Esophagus squamous epithelium (tissue), 5 donors: Measurements from ENCODE around the gene TBC1D23. TPM values are rescaled to one million over a fixed set of nuclear protein-coding genes. Genes with fewer than 3 reads are reported as not detected.
"Not testable (repeated sequence)": the region's sequence is repeated elsewhere in the genome, so short reads cannot be mapped to it uniquely, and the experiment has no call there.

Experiments used
- DNase-seq: peaks from one replicate; lab custom pipeline; 2025; lab: John Stamatoyannopoulos, UW
- H3K27ac ChIP-seq, 4 donors: fragments of 200-600 bp; sonication (generic); one replicate each; pipeline ENCODE4 v1.5.1; 2016 to 2019; ENCODE audit warnings: mild to moderate bottlenecking in 1 of 4
- H3K27me3 ChIP-seq, 4 donors: fragments of 200-600 bp; sonication (generic); 1 replicate in 3 of 4; 2 replicates in 1 of 4; pipeline versions ENCODE4 v1.5.1 to v1.6.0; 2017 to 2021; ENCODE audit warnings: antibody characterized with exemption in 1 of 4
- H3K36me3 ChIP-seq, 3 donors: fragments of 200-600 bp; sonication (generic); one replicate each; pipeline ENCODE4 v1.5.1; 2016 to 2019
- H3K4me1 ChIP-seq, 3 donors: fragments of 200-600 bp; sonication (generic); one replicate each; pipeline ENCODE4 v1.5.1; 2017 to 2019
- H3K4me3 ChIP-seq, 4 donors: fragments of 200-600 bp; sonication (generic); 1 replicate in 3 of 4; 2 replicates in 1 of 4; pipeline ENCODE4 v1.5.1; 2016 to 2019; ENCODE audit warnings: mild to moderate bottlenecking in 2 of 4, moderate library complexity in 1 of 4
- H3K9me3 ChIP-seq, 3 donors: fragments of 200-600 bp; sonication (generic); one replicate each; pipeline ENCODE4 v1.5.1; 2016 to 2019
- POLR2A ChIP-seq, 4 donors: fragments of 450-650 bp; IDR thresholded peaks; one replicate each; pipeline ENCODE4 v1.6.1; 2017; ENCODE audit warnings: antibody characterized with exemption in 4 of 4, mild to moderate bottlenecking in 4 of 4, moderate library complexity in 3 of 4
- WGBS, 2 donors: methylation state at CpG; one replicate each; pipeline ENCODE4 v1.1.5; 2018; 5-methylcytosine and 5-hydroxymethylcytosine counted together
- intact Hi-C: fragments of 100-400 bp; cut with DNase I; formaldehyde crosslinking; loops from one replicate; pipeline ENCODE4 v1.15.0; 2022
- total RNA-seq, 4 donors: library from RNA; depleted of rRNA; stranded (reverse); fragments of >200 nt; gene quantifications; one replicate each; pipeline ENCODE4 v1.1.0, GENCODE V29; 2016
- TF ChIP-seq, protein P1 (sequence below), 6 experiments: fragments of 450-650 bp in 4 of 6; fragments of 200-600 bp in 2 of 6; sonication (generic) in 2 of 6; IDR thresholded peaks; one replicate each; pipeline ENCODE4 v1.5.1; 2016 to 2019; ENCODE audit warnings: antibody characterized with exemption in 6 of 6, mild to moderate bottlenecking in 4 of 6, moderate library complexity in 4 of 6
- donor health status: DM: yes; HTN: yes; CAD: no.

Gene TBC1D23
- total RNA-seq, 4 donors from 2014 or later = 16.3 to 40.0 (median 32.1) TPM

- TF ChIP-seq, protein P1, sequence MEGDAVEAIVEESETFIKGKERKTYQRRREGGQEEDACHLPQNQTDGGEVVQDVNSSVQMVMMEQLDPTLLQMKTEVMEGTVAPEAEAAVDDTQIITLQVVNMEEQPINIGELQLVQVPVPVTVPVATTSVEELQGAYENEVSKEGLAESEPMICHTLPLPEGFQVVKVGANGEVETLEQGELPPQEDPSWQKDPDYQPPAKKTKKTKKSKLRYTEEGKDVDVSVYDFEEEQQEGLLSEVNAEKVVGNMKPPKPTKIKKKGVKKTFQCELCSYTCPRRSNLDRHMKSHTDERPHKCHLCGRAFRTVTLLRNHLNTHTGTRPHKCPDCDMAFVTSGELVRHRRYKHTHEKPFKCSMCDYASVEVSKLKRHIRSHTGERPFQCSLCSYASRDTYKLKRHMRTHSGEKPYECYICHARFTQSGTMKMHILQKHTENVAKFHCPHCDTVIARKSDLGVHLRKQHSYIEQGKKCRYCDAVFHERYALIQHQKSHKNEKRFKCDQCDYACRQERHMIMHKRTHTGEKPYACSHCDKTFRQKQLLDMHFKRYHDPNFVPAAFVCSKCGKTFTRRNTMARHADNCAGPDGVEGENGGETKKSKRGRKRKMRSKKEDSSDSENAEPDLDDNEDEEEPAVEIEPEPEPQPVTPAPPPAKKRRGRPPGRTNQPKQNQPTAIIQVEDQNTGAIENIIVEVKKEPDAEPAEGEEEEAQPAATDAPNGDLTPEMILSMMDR (IDR thresholded peaks at IDR 0.05) = no peak
- TF ChIP-seq POLR2A (IDR thresholded peaks at IDR 0.05) = no peak
- H3K36me3 ChIP-seq = no peaks in the 10 kb centered on the region
- no peaks in the 10 kb centered on the region for H3K27me3 ChIP-seq
- DNase-seq = no peak
- H3K4me3 ChIP-seq = no peak overlapping the region
- peaks cover 0 to 29% (median 12%) of the 10 kb centered on the region in 3 donors for H3K4me1 ChIP-seq
- intact Hi-C loops = loop anchor here (5.0 to 10.0 kb wide), 2 partner anchors 182 to 419 kb away; no protein-coding TSS in a partner anchor
- H3K27ac ChIP-seq = peak overlapping the region in 2 of 4 donors; percentile 14 to 45
- no peaks in the 10 kb centered on the region for H3K9me3 ChIP-seq
These were observed 4.1 kb upstream of the TBC1D23 start for GRCh38 chr3:100256731-100257151.

- WGBS, 2 donors = 77 to 94% methylated on average over 2 to 3 of the region's 3 CpGs
- Histone ChIP-seq H3K27ac (no peak overlapping the region), H3K27me3 (no peaks in the 10 kb centered on the region), H3K36me3 (no peaks in the 10 kb centered on the region), H3K4me3 (no peak overlapping the region), H3K4me1 (peaks cover 0 to 37% (median 18%) of the 10 kb centered on the region in 3 donors), H3K9me3 (no peaks in the 10 kb centered on the region)
- TF ChIP-seq, protein P1 (IDR thresholded peaks at IDR 0.05) = no peak
- no peak for TF ChIP-seq POLR2A (IDR thresholded peaks at IDR 0.05)
- no peak for DNase-seq
- intact Hi-C loops = loop anchor here (5.0 to 10.0 kb wide), 2 partner anchors 183 to 420 kb away; no protein-coding TSS in a partner anchor
These were observed 3.2 kb upstream of the TBC1D23 start for GRCh38 chr3:100257586-100257985.

DNA sequence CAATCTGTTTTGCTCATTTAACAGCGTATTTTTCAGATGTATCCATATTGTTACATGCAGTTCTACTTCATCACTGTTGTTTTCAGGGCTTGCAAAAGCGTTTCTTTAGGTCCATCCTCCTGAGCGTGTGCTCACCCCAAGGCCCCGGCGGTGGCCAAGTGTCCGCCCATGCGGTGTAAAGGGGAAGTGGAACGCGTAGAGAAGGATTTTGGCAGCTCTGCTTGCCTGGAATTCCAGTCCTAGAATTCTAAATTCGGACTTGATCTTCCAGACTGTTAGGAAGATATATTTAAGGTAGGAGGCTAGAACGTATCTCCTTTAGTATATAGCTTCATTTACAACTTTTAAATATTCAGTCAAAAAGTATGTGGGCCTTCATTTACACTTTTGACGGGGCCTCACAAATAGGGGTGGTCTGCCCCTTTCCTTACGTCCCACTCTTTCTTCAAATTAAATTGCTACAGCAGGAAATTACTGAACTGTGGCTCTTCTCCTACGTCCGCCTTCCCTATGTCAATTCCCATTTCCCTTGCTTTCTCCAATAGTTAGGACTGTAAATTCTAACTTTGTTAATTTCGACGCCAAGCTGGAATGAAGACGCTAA, 609 bp upstream of the TBC1D23 start:
- H3K4me1 ChIP-seq = peaks cover 9 to 52% (median 30%) of the 10 kb centered on the region in 3 donors
- intact Hi-C loops = no loop called here

GRCh38 chr3:100261485-100261903, 702 bp downstream of the TBC1D23 start:
- no peak for TF ChIP-seq POLR2A (IDR thresholded peaks at IDR 0.05)
- TF ChIP-seq, protein P1 (IDR thresholded peaks at IDR 0.05) = no peak
- no peaks in the 10 kb centered on the region for H3K36me3 ChIP-seq
- intact Hi-C loops = no loop called here
- H3K4me1 ChIP-seq = peaks cover 9 to 60% (median 30%) of the 10 kb centered on the region in 3 donors
- WGBS, 2 donors = 1 to 6% methylated on average over 11 of the region's 11 CpGs
- peak overlapping the region; percentile 97 to 99 (median 98) for H3K27ac ChIP-seq
- H3K4me3 ChIP-seq = peak overlapping the region; percentile 94 to 99 (median 96)
- H3K9me3 ChIP-seq = no peaks in the 10 kb centered on the region
- no peaks in the 10 kb centered on the region for H3K27me3 ChIP-seq
- no peak for DNase-seq

More for the DNA sequence above, 609 bp upstream of the TBC1D23 start:
- TF ChIP-seq POLR2A (IDR thresholded peaks at IDR 0.05) = no peak
- TF ChIP-seq, protein P1 (IDR thresholded peaks at IDR 0.05) = peak in 3 of 6 experiments; percentile 19 to 31 (median 27)
- Histone ChIP-seq H3K27ac (peak overlapping the region; percentile 97 to 99 (median 98)), H3K9me3 (no peaks in the 10 kb centered on the region), H3K36me3 (no peaks in the 10 kb centered on the region), H3K4me3 (peak overlapping the region; percentile 94 to 99 (median 96)), H3K27me3 (no peaks in the 10 kb centered on the region)
- 20 to 24% methylated on average over 17 to 18 of the region's 18 CpGs for WGBS, 2 donors
- DNase-seq = no peak

- H3K27ac ChIP-seq, H3K36me3 ChIP-seq, H3K9me3 ChIP-seq, H3K4me3 ChIP-seq, DNase-seq, H3K27me3 ChIP-seq, intact Hi-C loops: not testable (repeated sequence)
- 87 to 88% methylated on average over 11 of the region's 11 CpGs for WGBS, 2 donors
- peaks cover 9 to 68% (median 30%) of the 10 kb centered on the region in 3 donors for H3K4me1 ChIP-seq
These were observed 2.1 kb downstream of the TBC1D23 start for GRCh38 chr3:100262925-100263324.
